ENCODE results near the gene BPGM.

The BPGM gene

GRCh38 chr7:134699021-134699818 is 52.6 kb downstream of the BPGM start:
- Histone ChIP-seq H3K9me2 (replicated peaks; ENCODE audit: insufficient read depth, low read length) (no peaks in the 10 kb centered on the region), H3K27me3 (ENCODE audit: low read length) (no peaks in the 10 kb centered on the region), H2AFZ (ENCODE audit: low read depth, low read length, severe bottlenecking) (no peak overlapping the region), H3K79me2 (ENCODE audit: insufficient read depth, low read length) (no peaks in the 10 kb centered on the region), H3F3A (ENCODE audit: insufficient read depth) (no peaks in the 10 kb centered on the region), H3K9me3 (ENCODE audit: insufficient read depth, low read length) (no peaks in the 10 kb centered on the region), H3K27ac (ENCODE audit: low read depth, low read length) (no peak overlapping the region), H3K9ac (ENCODE audit: low read length) (no peak overlapping the region), H4K20me1 (ENCODE audit: low read depth, low read length) (no peaks in the 10 kb centered on the region), H3K4me3 (ENCODE audit: insufficient read depth, low read length, poor library complexity, severe bottlenecking) (no peak overlapping the region), H3K4me2 (ENCODE audit: low read depth, low read length, poor library complexity, severe bottlenecking) (no peak overlapping the region), H3K36me3 (ENCODE audit: low read length) (no peaks in the 10 kb centered on the region)
- TF ChIP-seq CTCF (IDR thresholded peaks at IDR 0.05; ENCODE audit: insufficient read depth, low read length, poor library complexity, severe bottlenecking) = no peak

GRCh38 chr7:134699899-134700298 is 53.2 kb downstream of the BPGM start:
- H3K27me3 ChIP-seq (ENCODE audit: low read length) = no peaks in the 10 kb centered on the region
- no peak overlapping the region for H3K4me2 ChIP-seq (ENCODE audit: low read depth, low read length, poor library complexity, severe bottlenecking)
- H4K20me1 ChIP-seq (ENCODE audit: low read depth, low read length) = no peaks in the 10 kb centered on the region
- no peak overlapping the region for H3K9ac ChIP-seq (ENCODE audit: low read length)
- H3K9me3 ChIP-seq (ENCODE audit: insufficient read depth, low read length) = no peaks in the 10 kb centered on the region
- H3K27ac ChIP-seq (ENCODE audit: low read depth, low read length) = no peak overlapping the region
- H3K9me2 ChIP-seq (replicated peaks; ENCODE audit: insufficient read depth, low read length) = no peaks in the 10 kb centered on the region
- H3K4me3 ChIP-seq (ENCODE audit: insufficient read depth, low read length, poor library complexity, severe bottlenecking) = no peak overlapping the region
- H3K79me2 ChIP-seq (ENCODE audit: insufficient read depth, low read length) = no peaks in the 10 kb centered on the region
- no peaks in the 10 kb centered on the region for H3K36me3 ChIP-seq (ENCODE audit: low read length)
- no peak overlapping the region for H2AFZ ChIP-seq (ENCODE audit: low read depth, low read length, severe bottlenecking)
- no peak for TF ChIP-seq EZH2phosphoT487 (conservative IDR thresholded peaks at IDR 0.05; ENCODE audit: low read length)
- no peaks in the 10 kb centered on the region for H3F3A ChIP-seq (ENCODE audit: insufficient read depth)

GRCh38 chr7:134701272-134701671 is 54.6 kb downstream of the BPGM start:
- H4K20me1 ChIP-seq (ENCODE audit: low read depth, low read length) = no peaks in the 10 kb centered on the region
- no peaks in the 10 kb centered on the region for H3K9me3 ChIP-seq (ENCODE audit: insufficient read depth, low read length)
- no peak overlapping the region for H3K4me3 ChIP-seq (ENCODE audit: insufficient read depth, low read length, poor library complexity, severe bottlenecking)
- no peaks in the 10 kb centered on the region for H3K27me3 ChIP-seq (ENCODE audit: low read length)
- H3K27ac ChIP-seq (ENCODE audit: low read depth, low read length) = no peak overlapping the region
- H2AFZ ChIP-seq (ENCODE audit: low read depth, low read length, severe bottlenecking) = no peak overlapping the region
- H3F3A ChIP-seq (ENCODE audit: insufficient read depth) = no peaks in the 10 kb centered on the region
- no peak overlapping the region for H3K4me2 ChIP-seq (ENCODE audit: low read depth, low read length, poor library complexity, severe bottlenecking)
- no peaks in the 10 kb centered on the region for H3K79me2 ChIP-seq (ENCODE audit: insufficient read depth, low read length)
- no peaks in the 10 kb centered on the region for H3K9me2 ChIP-seq (replicated peaks; ENCODE audit: insufficient read depth, low read length)
- TF ChIP-seq EZH2phosphoT487 (conservative IDR thresholded peaks at IDR 0.05; ENCODE audit: low read length) = no peak
- TF ChIP-seq CTCF (IDR thresholded peaks at IDR 0.05; ENCODE audit: insufficient read depth, low read length, poor library complexity, severe bottlenecking) = peak; percentile 42
- H3K9ac ChIP-seq (ENCODE audit: low read length) = no peak overlapping the region
- H3K36me3 ChIP-seq (ENCODE audit: low read length) = no peaks in the 10 kb centered on the region
